Stimulated activated CD8-positive, alpha-beta memory T cell treated with anti-CD3 and anti-CD28 coated beads, Interleukin-4, amount 100 ng/mL, for 24 hours (primary cell): ENCODE data around the gene GPR84.
"Not testable (repeated sequence)": the region's sequence is repeated elsewhere in the genome, so short reads cannot be mapped to it uniquely, and the experiment has no call there.

Experiments
- DNase-seq: peaks from one replicate; pipeline ENCODE4 v3.0.0-alpha.2; 2020; ENCODE audit warnings: low read depth

Gene GPR84

DNA sequence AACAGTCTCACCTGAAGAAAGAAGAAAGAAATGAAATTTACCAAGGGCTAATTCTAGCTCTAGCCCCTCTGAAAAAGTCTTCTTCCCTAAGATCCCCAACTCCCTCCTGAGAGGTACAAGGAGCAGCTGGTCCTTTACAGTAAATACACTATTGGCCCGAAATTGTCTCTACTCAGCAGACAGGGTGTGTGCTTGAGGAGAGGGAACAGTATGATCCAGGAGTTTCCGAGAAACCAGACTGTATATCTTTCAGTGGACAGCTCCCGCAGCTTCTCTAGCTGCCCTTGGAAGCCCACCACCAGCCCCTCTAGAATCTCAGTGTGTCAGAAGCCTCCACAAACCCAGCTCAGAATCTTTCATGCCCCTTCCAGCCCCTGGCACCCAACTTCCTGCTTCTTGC is 8.1 kb downstream of the GPR84 start:
- no peak for DNase-seq

DNA sequence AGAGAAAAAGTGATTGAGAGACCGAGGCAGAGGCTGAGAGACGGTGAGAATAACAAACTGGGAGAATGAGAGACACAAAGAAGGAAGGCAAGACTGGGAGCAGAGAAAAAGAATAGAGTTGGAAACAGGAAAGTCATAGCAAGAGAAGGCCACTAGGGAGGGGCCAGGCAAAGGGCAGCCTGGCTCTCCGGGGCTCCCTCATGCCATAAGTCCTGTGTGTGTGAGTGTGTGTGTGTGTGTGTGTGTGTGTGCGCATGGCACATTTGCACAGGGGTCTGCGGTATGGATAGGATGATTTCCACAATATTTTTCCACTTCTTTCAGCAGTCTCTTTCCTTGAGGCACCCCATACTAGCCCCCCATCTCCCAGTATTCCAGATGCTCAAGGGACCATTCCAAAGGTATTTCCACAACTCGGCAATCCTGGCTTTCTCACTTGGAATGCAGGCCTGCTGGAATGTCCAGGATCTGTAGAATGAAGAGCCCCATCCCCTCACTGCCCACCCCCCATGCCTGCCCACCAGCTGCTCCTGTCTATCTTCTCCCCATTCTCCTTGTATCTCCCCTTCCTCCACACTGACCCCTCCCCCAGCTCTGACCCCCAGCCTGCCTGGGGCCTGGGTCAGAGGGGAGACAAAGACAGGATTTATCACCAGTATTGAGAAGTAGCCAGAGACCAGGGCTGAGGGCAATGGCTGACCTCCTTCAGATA is 9.0 kb downstream of the GPR84 start:
- no peak for DNase-seq

DNA sequence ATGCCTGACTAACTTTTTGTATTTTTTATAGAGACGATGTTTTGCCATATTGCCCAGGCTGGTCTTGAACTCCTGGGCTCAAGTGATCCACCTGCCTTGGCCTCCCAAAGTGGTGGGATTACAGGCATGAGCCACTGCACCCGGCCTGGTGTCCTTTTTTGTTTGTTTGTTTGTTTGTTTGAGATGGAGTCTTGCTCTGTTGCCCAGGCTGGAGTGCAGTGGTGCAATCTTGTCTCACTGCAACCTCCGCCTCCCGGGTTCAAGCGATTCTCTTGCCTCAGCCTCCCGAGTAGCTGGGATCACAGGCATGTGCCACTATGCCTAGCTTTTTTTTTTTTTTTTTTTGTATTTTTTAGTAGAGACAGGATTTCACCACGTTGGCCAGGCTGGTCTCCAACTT is 10.0 kb downstream of the GPR84 start:
- not testable (repeated sequence) for DNase-seq

DNA sequence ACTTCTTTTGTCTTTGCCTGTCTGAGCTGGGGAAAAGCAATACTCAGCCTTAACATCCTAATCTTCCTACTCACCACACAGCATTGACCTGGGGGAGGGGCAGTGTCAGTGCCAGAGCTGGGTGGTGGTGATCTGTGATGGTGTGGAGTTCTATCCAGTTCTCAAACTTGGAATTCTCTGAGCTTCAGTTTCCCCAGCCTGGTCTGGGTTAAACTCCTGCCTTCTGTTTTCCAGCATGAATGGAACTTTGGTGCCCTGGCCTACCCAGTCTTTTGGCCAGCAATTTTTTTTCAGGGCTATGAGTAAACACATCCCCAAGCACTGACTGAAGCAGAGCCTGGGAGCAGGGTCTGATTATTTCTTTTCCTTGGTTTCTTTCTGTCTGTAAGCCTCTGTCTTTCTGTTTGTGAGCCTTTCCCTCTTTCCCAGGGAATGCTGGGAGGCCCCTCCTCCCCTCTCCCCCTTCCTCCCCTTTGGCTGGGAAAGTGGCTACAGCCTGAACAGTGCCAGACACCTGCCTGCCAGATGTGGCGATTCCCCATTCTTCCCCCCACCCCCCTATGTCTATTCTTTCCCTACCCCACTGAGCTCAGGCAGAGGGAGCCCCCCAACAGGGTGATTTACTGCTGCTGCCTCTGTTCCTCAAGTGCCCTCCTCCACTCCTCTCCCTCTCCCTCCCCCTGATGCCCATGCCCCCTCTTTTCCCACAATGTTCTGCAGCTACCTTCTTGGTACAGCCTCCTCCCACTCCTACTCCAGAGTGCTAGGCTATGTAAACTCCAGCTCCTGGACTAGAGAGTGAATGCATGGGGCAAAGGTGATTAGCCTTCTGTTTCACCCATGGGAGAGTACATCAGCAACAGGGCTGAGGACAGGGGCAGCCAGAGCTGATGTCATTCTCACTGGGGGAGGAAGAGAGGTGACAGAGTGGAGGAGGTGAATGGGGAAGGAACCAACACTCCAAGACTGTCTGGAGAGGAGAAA is 11.1 kb downstream of the GPR84 start:
- no peak for DNase-seq

DNA sequence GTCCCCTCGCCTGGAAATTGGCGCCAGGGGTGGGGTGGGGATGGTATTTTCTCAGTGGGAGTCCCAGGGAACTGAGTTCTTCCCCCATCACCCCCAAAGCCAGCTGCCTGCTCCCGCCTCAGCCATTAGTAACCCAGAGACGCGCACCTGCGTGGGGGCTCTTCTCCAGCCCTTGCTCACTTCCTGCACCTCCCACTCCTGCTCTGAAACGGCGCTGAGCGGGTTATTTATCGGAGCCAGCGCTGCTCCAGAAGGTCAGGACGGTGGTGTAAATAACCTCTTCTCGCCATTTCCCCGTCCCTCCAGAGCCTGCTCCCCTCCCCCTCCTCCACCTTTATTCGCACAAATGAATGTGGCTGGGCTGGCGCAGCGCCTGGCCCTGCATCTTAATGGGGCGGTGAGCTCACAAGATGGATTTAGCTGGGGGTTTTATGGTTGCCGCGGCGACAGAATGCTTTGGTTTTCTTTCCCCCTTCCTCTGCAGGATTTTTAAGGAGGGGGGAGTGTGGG is 12.2 kb downstream of the GPR84 start:
- no peak for DNase-seq

DNA sequence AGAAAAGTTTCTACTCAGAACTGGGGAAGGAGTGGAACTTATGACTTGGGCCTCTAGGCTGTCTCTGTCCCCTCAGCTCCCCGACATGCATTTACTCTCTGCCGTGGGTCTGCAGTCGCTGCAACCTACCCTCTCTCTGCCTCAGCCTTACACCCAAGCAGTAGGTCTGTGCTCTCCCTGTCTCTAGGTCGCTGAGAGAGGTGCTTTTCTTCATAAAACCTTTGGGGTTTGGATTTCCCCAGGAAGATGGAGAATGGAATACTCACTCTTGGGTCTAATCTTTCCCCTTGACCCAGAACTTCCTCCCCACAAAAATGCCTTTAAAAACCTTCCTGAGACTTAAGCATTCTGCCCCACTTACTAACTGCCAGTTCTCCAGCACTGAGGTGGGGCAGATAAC is 12.9 kb downstream of the GPR84 start:
- no peak for DNase-seq

DNA sequence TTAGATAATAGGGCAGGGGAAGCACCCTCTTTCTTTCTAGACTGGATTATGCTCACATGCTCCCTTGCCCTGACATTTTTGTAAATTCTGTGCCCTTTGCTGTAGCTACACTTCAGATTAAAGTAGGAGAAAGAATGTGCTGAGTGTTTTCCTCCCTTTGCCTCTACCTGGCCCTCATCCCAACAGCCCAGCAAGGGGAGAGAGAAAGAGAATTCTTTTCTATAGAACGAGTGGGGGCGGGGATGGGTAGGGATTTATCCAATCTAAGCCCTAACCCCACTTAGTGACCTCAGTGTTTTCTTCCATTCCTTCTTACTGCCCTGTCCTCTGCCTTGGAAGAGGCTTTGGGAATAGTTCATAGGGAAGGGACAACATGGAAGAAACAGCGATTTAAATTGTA is 13.5 kb downstream of the GPR84 start:
- no peak for DNase-seq

DNA sequence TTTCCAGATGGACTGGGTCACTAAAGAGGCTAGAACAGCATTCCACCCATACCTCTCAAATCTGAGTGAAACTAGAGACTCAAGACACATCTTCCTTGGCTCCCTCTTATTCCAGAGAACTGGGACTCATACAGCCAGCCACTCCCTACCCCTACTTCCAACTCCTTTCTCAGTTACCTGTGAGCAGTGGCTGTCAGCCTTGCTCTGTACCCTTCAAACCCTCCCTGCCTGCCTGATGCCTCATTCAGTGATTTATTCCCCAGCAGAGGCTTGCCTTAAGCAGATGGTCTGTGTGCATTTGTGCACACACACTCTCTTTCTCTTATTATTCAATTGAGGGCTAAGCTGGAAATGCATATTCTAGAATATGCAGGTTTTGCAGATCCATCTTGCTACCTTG is 14.6 kb downstream of the GPR84 start:
- no peak for DNase-seq

DNA sequence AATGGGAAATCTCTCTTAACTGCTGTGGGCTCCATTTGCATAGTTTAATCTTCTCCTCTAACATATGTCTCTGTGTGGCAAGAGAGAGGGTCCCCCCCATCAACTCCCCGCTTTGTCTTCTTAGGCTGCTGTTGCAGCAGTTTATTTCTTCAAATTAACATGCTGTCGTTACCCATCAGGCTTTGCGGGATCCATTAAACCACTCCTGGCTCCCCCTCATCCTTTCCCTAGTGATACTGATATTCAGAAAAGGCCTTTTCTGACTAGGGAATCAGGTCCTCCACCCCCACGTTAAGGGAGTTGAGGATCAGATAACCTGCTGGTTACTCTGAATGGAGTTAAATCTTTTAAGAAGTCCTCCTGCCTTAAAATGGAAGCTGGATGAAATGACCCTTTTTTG is 15.2 kb downstream of the GPR84 start:
- DNase-seq: no peak

DNA sequence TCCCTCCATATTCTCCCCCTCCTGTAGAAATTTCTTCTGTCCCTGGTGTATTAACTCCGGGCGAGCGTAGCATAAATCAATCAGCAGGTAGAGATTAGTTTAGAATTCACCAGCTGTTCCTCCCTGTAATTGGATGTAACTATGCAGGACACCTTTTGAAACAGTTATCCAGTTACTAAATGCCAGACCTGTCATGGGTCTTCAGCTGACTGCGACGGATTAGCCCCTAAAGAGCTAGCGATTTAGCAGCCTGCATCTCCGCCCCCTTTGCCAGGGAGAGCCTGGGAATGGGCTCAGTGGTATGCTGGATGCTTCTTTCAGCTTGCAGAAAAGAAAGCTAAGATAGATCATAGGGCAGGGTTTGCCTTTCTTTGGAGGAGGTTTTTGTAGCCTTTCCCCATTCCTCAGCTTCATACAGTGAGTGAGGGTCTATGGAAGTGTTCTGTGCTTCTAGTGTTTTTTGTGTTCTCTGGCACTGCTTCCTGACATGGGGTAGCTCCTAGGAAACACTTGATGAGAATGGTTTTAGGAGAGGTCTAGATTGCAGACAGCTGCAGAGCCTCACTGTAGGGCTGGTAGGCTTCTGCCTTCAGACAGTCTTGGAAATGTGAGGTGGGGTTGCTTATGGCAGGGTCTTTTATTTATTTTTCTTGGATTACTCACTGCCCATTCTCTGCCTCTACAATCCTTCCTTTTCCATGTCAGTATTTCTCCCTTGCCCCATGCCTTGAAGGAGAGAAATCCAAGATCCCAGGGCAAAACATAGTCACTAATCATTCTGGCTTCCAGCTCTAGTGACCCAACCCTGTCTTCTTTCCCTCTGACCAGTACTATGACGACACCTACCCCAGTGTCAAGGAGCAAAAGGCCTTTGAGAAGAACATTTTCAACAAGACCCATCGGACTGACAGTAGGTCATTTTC is 22.6 kb downstream of the GPR84 start:
- no peak for DNase-seq

DNA sequence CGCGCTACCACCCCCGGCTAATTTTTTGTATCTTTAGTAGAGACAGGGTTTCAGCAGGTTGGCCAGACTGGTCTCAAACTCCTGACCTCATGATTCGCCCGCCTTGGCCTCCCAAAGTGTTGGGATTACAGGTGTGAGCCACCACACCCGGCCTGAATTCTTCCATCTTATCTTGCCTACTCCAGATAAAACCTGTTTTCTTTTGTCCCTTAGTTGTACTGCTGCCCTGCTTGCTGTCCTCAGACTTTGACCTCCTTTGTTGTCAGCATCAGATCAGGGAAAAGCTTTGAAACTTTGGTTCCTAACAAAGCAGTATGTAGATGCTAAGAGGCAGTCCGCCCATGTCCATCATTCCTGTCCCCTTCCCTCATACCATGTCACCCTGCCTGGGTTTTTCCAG is 23.4 kb downstream of the GPR84 start:
- DNase-seq: no peak

DNA sequence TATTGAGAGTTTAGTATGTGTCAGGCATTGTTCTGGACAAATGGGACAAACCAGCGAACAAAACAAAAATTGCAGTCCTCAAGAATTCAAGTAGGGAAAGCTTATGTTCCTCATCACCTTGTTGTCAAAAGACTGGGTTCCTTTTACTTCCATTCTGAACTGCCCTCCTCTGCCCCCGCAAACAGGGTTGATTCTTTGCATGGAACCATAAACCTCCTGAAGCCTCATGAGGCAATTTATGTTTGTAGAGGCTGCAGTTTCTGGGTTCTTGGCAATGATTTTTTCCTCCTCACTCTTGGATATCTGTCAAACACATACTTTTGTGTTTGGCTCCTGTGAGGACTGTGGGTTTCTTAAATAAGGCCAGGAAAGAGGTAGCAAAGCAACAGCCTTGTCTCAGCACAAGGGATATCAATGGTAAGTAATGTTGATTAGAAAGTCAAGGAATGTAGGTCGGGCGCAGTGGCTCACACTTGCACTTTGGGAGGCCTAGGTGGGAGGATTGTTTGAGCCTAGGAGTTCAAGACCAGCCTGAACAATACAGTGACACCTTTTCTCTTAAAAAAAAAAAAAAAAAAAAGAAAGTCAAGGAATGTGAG is 25.5 kb downstream of the GPR84 start:
- DNase-seq: no peak

DNA sequence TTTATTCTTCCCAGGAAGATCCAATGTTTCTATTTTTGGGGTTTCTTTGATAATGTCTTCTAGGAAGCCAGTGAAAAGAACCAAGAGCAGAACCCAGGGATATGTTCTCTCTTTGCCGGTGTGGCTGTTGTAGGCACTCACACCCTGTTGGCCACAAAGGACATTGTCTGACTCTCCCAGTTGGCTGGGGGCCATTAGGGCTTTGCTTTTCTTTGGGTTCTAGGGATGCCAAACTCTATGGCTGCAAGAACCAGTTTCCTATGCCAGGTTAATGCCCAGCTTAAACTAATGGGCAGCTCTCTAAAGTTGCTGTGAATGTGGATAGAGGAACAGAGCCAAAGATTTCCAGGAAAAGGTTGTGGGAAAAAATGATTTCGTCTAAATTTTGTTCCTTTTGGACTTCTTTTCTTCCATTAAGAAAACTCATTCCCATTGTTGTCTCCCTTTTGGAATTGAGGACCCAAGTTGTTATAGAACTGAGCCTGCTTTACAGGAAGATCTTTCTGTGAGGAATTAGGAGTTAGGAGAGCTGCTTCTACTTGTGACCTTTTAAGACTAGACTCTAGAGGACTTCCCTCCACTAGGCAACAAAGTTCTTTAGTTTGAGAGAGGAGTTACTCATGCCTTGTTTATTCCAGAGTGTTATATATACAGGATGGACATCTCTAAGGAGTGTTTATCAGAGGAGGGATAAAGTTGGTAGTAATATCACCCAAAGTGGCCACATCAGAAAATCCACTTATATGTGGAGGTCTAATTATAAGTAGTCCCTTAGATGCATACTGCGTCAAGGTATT is 26.2 kb downstream of the GPR84 start:
- DNase-seq: no peak

DNA sequence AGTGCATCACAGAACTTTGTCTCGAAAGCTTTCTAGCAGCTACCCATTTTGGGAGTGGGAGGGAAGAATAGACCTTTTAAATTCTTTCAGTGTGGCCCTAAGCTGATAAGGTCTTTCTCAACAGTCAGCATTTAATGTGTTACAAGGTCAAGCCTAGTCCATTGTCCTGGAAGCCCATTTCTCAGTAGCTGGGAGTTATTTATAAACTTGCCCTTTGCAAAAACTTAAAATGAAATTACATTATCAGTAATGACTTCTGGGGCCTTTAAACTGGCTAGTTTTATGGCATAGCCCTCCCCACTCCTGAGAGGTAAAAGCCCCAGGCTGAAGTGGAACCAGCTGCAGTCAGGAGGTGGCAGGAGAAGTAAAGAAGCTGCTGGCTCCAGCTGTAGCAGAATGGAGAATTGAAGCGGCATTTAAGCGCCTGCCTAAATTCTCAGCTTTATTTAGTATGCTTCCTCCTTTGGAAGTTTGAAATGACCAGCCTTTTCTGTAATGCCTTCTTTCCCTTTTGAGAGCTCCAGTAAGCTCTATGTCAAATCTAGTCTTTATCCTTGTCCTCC is 26.9 kb downstream of the GPR84 start:
- no peak for DNase-seq

DNA sequence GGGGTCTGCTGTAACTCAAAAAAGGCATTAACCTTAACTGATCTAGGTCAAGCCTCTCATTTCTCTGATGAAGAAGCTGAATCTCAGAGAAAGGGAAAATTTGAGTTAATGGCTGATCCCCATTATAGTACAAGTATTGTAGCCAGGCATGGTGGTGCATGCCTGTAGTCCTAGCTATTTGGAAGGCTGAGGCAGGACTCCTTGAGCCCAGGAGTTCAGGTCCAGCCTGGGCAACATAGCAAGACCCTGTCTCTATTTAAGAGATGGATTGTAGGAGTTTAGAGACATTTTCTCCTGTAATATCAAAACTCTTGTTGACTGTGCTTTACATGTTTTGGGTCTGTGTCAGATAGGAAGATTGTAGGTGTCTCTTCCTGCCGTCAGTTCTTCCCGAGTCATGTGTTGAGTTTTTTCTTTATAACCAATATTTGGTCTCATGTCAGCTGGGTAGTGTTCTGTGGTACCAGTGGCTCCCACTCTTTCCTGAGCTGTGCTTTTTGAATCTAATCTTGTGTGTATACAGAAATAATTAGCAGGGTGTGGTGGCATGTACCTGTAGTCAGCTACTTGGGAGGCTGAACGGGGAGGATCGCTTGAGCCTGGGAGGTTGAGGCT is 30.8 kb downstream of the GPR84 start:
- no peak for DNase-seq

DNA sequence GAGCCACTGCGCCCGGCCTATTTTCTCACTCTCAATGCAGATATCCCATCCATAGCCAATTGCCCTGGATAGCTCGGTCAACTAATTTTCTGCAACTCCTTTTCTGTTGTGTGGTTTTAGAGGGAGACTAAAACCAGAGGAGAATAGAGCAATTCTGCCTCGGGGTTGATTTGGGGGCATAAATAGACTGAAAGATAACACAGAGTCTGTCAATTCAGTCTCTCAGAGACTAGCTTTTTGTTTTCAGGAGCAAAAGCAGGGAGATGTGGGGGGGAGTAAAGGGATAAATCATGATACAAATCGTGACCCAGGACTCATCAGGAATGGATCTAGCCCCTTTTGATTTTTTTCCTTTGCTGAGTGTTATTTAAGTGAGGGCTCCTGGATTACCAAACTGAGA is 32.8 kb downstream of the GPR84 start:
- DNase-seq: no peak

DNA sequence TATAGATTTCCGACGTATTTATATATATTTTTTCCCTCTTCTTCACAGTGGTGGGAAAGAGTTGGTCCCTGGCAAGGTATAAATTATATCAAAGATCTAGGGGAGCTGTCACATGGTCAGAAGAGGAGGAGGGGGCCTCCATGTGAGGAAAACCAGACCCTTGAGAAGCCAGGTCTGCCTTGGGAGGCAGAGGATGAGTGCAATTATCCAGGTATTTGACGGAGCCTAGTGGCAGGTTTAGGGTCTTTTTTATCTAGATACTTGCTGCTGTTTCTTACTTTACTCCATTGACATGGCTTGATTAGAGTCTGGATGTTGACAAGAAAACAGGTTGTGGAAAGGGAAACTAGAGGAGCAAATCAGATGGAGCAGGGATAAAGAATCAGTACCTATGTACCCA is 33.8 kb downstream of the GPR84 start:
- DNase-seq: no peak

DNA sequence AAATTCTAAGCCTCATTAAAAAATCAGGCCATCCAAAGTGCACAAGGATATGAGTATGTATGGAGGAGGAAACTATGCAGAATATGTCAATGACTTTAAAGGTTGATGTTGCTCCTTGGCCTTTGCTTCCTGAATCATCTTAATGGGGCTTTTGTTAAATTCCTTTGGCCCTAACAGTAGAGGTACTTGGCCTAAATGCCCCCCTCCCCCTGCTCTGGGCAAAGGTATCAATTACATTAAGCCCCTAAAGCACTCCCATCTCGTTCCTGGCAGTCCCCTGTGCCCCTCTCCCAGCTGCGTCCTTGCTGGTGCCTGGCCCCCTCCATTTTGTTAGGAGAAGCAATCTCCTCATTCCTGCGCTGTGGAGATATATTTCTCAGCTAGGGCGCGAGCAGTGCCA is 34.5 kb downstream of the GPR84 start:
- no peak for DNase-seq

DNA sequence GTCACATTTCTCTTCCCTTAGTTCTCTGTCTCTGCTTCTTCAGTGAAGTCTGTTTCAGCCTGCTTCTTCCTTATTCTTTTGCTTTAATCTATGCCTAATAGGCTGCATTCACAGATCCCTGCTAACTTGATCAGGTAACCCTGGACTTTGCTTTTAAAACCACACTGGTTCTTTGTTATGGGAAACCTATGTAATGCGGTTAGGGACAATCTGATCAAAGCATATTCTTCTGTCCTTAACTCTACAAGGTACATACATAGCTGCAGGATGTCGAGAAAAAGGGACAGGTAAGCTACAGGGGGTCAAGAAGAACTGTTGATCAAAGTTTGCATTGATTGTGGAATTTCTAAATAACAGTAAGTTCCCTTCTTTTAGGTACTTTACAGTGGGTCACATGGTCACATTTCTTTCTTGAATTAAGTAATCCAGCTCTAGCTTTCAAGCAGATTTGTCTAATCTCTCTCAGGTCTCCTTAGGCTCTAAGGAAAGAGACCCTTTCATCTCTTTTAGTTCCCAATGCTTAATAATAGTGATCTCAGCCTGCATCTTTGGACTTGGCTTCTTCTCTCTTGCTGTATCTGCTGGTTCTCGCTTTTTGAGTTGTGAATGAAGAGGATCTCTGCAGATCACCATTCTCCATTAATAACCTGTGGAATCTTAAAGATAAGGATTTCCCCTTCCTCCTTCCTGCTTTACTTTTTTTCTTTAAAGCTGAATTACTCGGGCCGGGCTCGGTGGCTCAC is 35.5 kb downstream of the GPR84 start:
- DNase-seq: no peak
